Retinal pigment epithelial cell (primary cell): ENCODE data around the gene COL1A2.

Source experiments
- DNase-seq: peaks from one replicate; pipeline ENCODE4 v3.0.0-alpha.2; 2010; ENCODE audit warnings: low read depth
- H3K4me3 ChIP-seq: 2 replicates; pipeline ENCODE4 v1.5.1; 2011; ENCODE audit warnings: mild to moderate bottlenecking, low read length, control low read depth, moderate library complexity
- TF ChIP-seq, protein P1 (sequence below): conservative IDR thresholded peaks from 2 replicates; pipeline ENCODE4 v1.5.1; 2011; ENCODE audit warnings: low read depth, low read length, control low read depth, inconsistent platforms

The COL1A2 gene

DNA sequence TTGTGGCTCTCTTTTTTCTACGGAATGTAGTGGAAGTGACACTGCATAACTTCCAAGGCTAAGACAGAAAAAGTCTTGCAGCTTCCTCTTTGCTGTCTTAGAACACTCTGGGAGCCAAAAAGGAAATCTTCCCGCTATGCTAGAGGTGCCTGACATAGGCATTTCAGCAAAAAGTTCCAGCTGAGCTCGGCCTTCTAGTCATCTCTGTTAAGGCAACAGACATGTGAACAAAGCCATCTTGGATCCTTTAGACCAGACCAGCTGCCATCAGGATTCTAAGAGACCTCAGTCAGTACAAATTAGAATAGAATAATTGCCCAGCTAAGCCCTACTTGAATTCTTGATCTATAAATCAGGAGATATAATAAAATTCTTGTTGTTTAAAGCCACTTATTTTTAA, 16.3 kb upstream of the COL1A2 start:
- no peak for DNase-seq
- TF ChIP-seq, protein P1, sequence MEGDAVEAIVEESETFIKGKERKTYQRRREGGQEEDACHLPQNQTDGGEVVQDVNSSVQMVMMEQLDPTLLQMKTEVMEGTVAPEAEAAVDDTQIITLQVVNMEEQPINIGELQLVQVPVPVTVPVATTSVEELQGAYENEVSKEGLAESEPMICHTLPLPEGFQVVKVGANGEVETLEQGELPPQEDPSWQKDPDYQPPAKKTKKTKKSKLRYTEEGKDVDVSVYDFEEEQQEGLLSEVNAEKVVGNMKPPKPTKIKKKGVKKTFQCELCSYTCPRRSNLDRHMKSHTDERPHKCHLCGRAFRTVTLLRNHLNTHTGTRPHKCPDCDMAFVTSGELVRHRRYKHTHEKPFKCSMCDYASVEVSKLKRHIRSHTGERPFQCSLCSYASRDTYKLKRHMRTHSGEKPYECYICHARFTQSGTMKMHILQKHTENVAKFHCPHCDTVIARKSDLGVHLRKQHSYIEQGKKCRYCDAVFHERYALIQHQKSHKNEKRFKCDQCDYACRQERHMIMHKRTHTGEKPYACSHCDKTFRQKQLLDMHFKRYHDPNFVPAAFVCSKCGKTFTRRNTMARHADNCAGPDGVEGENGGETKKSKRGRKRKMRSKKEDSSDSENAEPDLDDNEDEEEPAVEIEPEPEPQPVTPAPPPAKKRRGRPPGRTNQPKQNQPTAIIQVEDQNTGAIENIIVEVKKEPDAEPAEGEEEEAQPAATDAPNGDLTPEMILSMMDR = no peak
- no peak overlapping the region for H3K4me3 ChIP-seq

DNA sequence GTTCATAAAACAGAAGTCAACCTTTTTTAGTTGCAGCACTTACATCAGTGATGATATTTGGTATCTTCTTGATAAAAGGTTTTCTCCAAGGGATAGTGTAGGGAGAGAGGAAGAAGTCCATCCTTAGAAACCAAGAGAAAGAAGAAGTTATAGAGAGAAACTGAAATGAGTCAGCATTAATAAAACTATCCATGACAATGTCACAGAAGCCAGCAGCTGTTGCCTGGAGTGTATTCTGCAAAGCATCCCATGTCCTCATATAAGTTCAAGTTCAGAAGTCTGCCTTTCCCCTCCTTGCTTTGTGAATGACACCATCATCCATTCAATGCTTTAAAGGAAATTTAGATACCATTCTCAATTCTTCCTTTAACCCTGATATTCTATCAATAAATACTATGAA, 14.4 kb upstream of the COL1A2 start:
- no peak overlapping the region for H3K4me3 ChIP-seq
- TF ChIP-seq, protein P1 = no peak
- no peak for DNase-seq

GRCh38 chr7:94382132-94382531, 12.6 kb upstream of the COL1A2 start:
- TF ChIP-seq, protein P1 = no peak
- no peak for DNase-seq

DNA sequence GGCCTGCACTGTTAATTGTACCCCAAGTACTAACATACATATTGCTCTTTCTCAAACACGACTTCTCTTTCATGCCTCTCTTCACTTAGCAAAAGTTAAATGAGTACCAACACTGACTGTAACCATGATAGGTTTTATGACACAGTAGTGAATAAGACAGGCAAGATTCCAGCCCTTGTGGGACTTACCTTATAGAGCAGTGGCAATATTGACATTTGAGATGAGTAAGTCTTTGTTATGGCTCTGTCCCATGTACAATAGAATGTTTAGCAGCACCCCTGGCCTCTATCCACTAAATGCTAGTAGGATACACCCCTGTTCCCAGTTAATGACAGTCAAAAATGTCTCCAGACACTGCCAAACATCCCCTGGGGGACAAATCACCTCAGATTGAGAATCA, 11.9 kb upstream of the COL1A2 start:
- no peak for DNase-seq
- TF ChIP-seq, protein P1 = no peak
- no peak overlapping the region for H3K4me3 ChIP-seq

More at GRCh38 chr7:94382132-94382531, 12.6 kb upstream of the COL1A2 start:
- H3K4me3 ChIP-seq = no peak overlapping the region

- no peak for DNase-seq
- no peak overlapping the region for H3K4me3 ChIP-seq
- TF ChIP-seq, protein P1 = no peak
These were observed 10.4 kb upstream of the COL1A2 start for GRCh38 chr7:94384315-94384714.

DNA sequence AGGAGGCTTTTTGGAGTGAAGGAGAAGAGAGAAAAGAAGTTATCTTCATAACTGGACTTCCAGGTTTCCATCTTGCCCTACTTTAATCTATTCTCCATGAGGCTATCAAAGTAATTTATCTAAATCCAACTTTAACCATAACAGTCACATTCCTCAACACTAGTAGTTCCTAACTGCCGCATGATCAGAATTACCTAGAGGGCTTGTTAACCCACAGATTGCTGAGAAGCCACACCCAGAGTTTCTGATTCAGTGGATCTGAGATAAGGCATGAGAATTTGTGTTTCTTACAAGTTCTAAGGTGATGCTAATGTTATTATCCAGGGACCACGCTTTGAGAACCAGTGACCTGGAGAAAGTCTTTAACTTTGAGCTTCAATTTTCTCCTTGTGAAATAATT, 8.3 kb upstream of the COL1A2 start:
- TF ChIP-seq, protein P1 = no peak
- H3K4me3 ChIP-seq = no peak overlapping the region
- no peak for DNase-seq

GRCh38 chr7:94388540-94388939, 6.2 kb upstream of the COL1A2 start:
- no peak overlapping the region for H3K4me3 ChIP-seq
- DNase-seq = no peak
- TF ChIP-seq, protein P1 = no peak
